ENCODE measurements around the gene LAMTOR2. TPM values are rescaled to one million over a fixed set of nuclear protein-coding genes. Genes with fewer than 3 reads are reported as not detected.
A peak's percentile ranks its signal among the peaks of the same experiment; 100 is the strongest.

Gene LAMTOR2
- total and polyA plus RNA-seq, 9 of the 15 experiments (the other 6 are each of a cell fraction or from before 2014, with no cell fraction given), result 39.0 to 161 (median 74.6) TPM

GRCh38 chr1:156104065-156104810 lies 49.7 kb downstream of the LAMTOR2 start:
- Histone ChIP-seq H4K20me1 (replicated peaks; ENCODE audit: control insufficient read depth, insufficient read depth, low read length) (no peaks in the 10 kb centered on the region), H3K36me3 (ENCODE audit: control insufficient read depth, insufficient read depth, low read length) (no peaks in the 10 kb centered on the region), H3K9me1 (ENCODE audit: control insufficient read depth, insufficient read depth, low read length) (peaks cover 7% of the 10 kb centered on the region), H2AFZ (ENCODE audit: low read depth, low read length) (peak overlapping the region; percentile 2), H3K4me1 (replicated peaks in 1 of 2; ENCODE audit: control insufficient read depth in 2 of 2, insufficient read depth in 2 of 2, low read length in 2 of 2) (peaks cover 33 to 55% of the 10 kb centered on the region in 2 experiments), H3K9ac (ENCODE audit: insufficient read depth in 1 of 2, low read depth in 2 of 2, low read length in 2 of 2) (peak overlapping the region; percentile 90 to 92; a peak in 3 of 4 replicates), H3K27ac (ENCODE audit: extremely low read depth, low read depth, low read length) (peak overlapping the region; percentile 97; the same call in 1 of the 3 replicates), H3K4me3 (no peak overlapping the region), H3K79me2 (ENCODE audit: control insufficient read depth, insufficient read depth, low read length) (peaks cover 4% of the 10 kb centered on the region; the same call in 1 of the 3 replicates), H3K27me3 (ENCODE audit: control insufficient read depth in 2 of 2, insufficient read depth in 2 of 2, low read length in 2 of 2) (no peaks in the 10 kb centered on the region), H3K4me2 (ENCODE audit: insufficient read depth, low read length) (peak overlapping the region; percentile 94; the same call in 1 of the 2 replicates), H3K9me3 (replicated peaks; ENCODE audit: control insufficient read depth, insufficient read depth, low read depth, low read length) (no peaks in the 10 kb centered on the region)
- 63% methylated on average over 13 of the region's 15 CpGs for WGBS (ENCODE audit: insufficient coverage, low coverage, missing lambda C conversion rate)
- ChIA-PET CTCF (ENCODE audit: low intra/inter-chr PET ratio) (interaction anchor here (0.6 kb wide), 1 partner anchor 121 kb away, joined by 3 read pairs; no protein-coding TSS in a partner anchor), POLR2A (interaction anchor here (0.6 to 12.5 kb wide), 5 partner anchors 13 to 142 kb away, joined by 3 to 164 read pairs (median 4); partner anchors contain the start of genes LMNA and PMF1)
- intact Hi-C loops (cut with micrococcal nuclease) (no loop called here), in situ Hi-C loops (cut with MboI) (no loop called here)
- ATAC-seq, result no peak
- no TSS peak for BruUV-seq (replicated peaks)
- peak in 1 of 4 experiments; percentile 41 for DNase-seq (ENCODE audit: extremely low read depth in 1 of 4, low spot score in 3 of 4)
- peak; percentile 49 for FAIRE-seq
- TF ChIP-seq REST (IDR thresholded peaks at IDR 0.05; ENCODE audit: borderline replicate concordance), result peak; percentile 29; the same call in 1 of the 2 replicates
- no peak for TF ChIP-seq REST (CRISPR knock-in tag; IDR thresholded peaks at IDR 0.05; ENCODE audit: low read depth)
- TF ChIP-seq TEAD4 (IDR thresholded peaks at IDR 0.05; ENCODE audit: low read length), result no peak
- 0 out of 2 replicates have a peak, but pooled peaks have one; percentile 33 for TF ChIP-seq TEAD4 (CRISPR knock-in tag; IDR thresholded peaks at IDR 0.05; ENCODE audit: borderline replicate concordance)
- TF ChIP-seq CCNT2 (IDR thresholded peaks at IDR 0.05; ENCODE audit: borderline replicate concordance, extremely low read depth, insufficient read length, low read depth, low read length), result no peak
- no peak for TF ChIP-seq SLC30A9 (CRISPR knock-in tag; IDR thresholded peaks at IDR 0.05)
- TF ChIP-seq TCF3 (CRISPR knock-in tag; IDR thresholded peaks at IDR 0.05), result no peak
- TF ChIP-seq GTF2E2 (tag; IDR thresholded peaks at IDR 0.05), result no peak
- no peak for TF ChIP-seq KDM1A (IDR thresholded peaks at IDR 0.05)
- no peak for TF ChIP-seq CC2D1A (IDR thresholded peaks at IDR 0.05)
- TF ChIP-seq FOXJ2 (tag; IDR thresholded peaks at IDR 0.05), result peak; percentile 93
